Ovary (tissue), 9 donors: ENCODE results near the gene ALG6. TPM values are rescaled to one million over a fixed set of nuclear protein-coding genes. Genes with fewer than 3 reads are reported as not detected.

Source experiments
- DNase-seq, 5 donors: peaks; one replicate each; pipeline ENCODE4 v3.0.0-alpha.2; 2019 to 2020
- H3K27ac ChIP-seq, 2 donors: fragments of 200-600 bp; one replicate each; pipeline versions ENCODE4 v1.5.1 to v1.8.0; 2019 to 2022
- H3K27me3 ChIP-seq: fragments of 200-600 bp; one replicate; pipeline ENCODE4 v1.8.0; 2022
- H3K36me3 ChIP-seq: fragments of 200-600 bp; sonication (generic); one replicate; pipeline ENCODE4 v1.5.1; 2019
- H3K4me1 ChIP-seq: one replicate; pipeline ENCODE4 v1.8.1; 2013; ENCODE audit warnings: mild to moderate bottlenecking, moderate library complexity; ENCODE audit not compliant: insufficient read depth
- H3K4me3 ChIP-seq: fragments of 200-600 bp; sonication (generic); one replicate; pipeline ENCODE4 v1.5.1; 2017
- H3K9me3 ChIP-seq, 2 donors: fragments of 200-600 bp in 1 of 2; sonication (generic) in 1 of 2; one replicate each; pipeline versions ENCODE4 v1.5.1 to v1.8.1; 2013 to 2019; ENCODE audit warnings: mild to moderate bottlenecking in 1 of 2, moderate library complexity in 1 of 2
- EP300 ChIP-seq: sonication (generic); formaldehyde crosslinking; IDR thresholded peaks from one replicate; pipeline ENCODE4 v1.6.1; 2017; ENCODE audit warnings: antibody characterized with exemption
- POLR2A ChIP-seq: fragments of 450-650 bp; IDR thresholded peaks from one replicate; pipeline ENCODE4 v1.6.1; 2017; ENCODE audit warnings: antibody characterized with exemption, mild to moderate bottlenecking, moderate library complexity
- WGBS, 3 donors: extraction: QIAGEN DNeasy Blood & Tissue Kit in 1 of 3; methylation state at CpG; one replicate each; pipeline versions ENCODE4 v1.1.5 to v1.1.7; 2013 to 2017; 5-methylcytosine and 5-hydroxymethylcytosine counted together
- intact Hi-C, 4 donors: fragments of 100-400 bp; cut with DNase I; formaldehyde crosslinking; loops; one replicate each; pipeline versions ENCODE4 v1.11.0 to v1.15.1; 2022 to 2023
- microRNA-seq, 3 donors: library from miRNA; unstranded; fragments of <30 nt; microRNA quantifications; one replicate each; pipeline versions ENCODE4 to v1.2.0, GENCODE V29; 2019 to 2020
- polyA plus RNA-seq, 2 donors: library from polyadenylated mRNA; stranded (reverse); fragments of 200-250 nt in 1 of 2; fragments of 350-450 nt in 1 of 2; fragmentation: Illumina TruSeq in 1 of 2; extraction: RNeasy Lipid Tissue Mini Kit (QIAGEN cat#74804) in 1 of 2; gene quantifications; one replicate each; pipeline ENCODE4 v1.2.3, GENCODE V29; 2013 to 2014
- small RNA-seq: library from RNA; depleted of rRNA; stranded (forward); fragments of <200 nt; gene quantifications from one replicate; pipeline ENCODE3, GENCODE V24; 2016
- total RNA-seq, 7 donors: library from RNA; depleted of rRNA in 2 of 7; stranded (reverse); fragments of >200 nt in 2 of 7; fragmentation: NEBNext Ultra II Directional in 3 of 7; extraction: Animal tissue kit (Norgen Biotek cat#: 25700) in 3 of 7; gene quantifications; one replicate each; pipeline versions ENCODE4 v1.1.0 to v1.2.4, GENCODE V29; 2016 to 2023
- TF ChIP-seq, protein P1 (sequence below), 3 donors: fragments of 450-650 bp in 2 of 3; fragments of 200-600 bp in 1 of 3; IDR thresholded peaks; one replicate each; pipeline versions ENCODE4 v1.5.1 to v1.8.0; 2016 to 2022; ENCODE audit warnings: antibody characterized with exemption in 3 of 3, mild to moderate bottlenecking in 1 of 3
- donor health status: DM: no; HTN: no; CAD: no; lungs with moderate emphysema.
- donor health status: DM: no; HTN: no; CAD: no.
- donor health status: Bipolar disorder and iron deficiency.
- donor health status: DM: yes; HTN: yes; CAD: no.
- donor health status: DM: no; HTN: no; CAD: no.
- donor health status: DM: yes; HTN: yes; CAD: no.

The ALG6 gene
- total and polyA plus RNA-seq, 9 donors: 6.6 to 14.2 (median 9.1) TPM

DNA sequence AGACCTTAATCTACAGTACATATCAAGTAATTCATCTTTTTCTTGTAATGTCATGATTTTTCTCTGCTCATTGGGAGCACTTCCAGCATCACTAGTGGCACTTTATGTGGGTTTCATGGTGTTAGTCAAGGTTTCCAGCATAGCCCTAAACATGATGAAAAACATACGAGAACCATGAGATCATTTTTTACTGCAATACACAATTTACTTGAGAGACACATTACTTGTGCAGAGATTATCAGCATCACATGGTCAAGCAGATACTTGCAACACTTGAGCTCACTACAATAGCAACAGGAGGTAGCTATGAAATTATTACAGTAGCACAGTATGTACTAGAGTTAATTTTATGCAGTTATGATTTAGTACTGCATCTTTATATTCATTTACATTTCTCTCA is 119.2 kb downstream of the ALG6 start:
- 94 to 97% (median 95%) methylated on average over 1 of the region's 1 CpG for WGBS, 3 donors
- H3K4me1 ChIP-seq: no peaks in the 10 kb centered on the region
- H3K27ac ChIP-seq: no peak overlapping the region
- no peaks in the 10 kb centered on the region for H3K27me3 ChIP-seq
- TF ChIP-seq EP300: no peak
- no peak for TF ChIP-seq POLR2A
- TF ChIP-seq, protein P1, sequence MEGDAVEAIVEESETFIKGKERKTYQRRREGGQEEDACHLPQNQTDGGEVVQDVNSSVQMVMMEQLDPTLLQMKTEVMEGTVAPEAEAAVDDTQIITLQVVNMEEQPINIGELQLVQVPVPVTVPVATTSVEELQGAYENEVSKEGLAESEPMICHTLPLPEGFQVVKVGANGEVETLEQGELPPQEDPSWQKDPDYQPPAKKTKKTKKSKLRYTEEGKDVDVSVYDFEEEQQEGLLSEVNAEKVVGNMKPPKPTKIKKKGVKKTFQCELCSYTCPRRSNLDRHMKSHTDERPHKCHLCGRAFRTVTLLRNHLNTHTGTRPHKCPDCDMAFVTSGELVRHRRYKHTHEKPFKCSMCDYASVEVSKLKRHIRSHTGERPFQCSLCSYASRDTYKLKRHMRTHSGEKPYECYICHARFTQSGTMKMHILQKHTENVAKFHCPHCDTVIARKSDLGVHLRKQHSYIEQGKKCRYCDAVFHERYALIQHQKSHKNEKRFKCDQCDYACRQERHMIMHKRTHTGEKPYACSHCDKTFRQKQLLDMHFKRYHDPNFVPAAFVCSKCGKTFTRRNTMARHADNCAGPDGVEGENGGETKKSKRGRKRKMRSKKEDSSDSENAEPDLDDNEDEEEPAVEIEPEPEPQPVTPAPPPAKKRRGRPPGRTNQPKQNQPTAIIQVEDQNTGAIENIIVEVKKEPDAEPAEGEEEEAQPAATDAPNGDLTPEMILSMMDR (IDR thresholded peaks at IDR 0.05): no peak
- DNase-seq: no peak
- intact Hi-C loops: no loop called here
- H3K4me3 ChIP-seq: no peak overlapping the region
- no peaks in the 10 kb centered on the region for H3K36me3 ChIP-seq
- no peaks in the 10 kb centered on the region for H3K9me3 ChIP-seq

DNA sequence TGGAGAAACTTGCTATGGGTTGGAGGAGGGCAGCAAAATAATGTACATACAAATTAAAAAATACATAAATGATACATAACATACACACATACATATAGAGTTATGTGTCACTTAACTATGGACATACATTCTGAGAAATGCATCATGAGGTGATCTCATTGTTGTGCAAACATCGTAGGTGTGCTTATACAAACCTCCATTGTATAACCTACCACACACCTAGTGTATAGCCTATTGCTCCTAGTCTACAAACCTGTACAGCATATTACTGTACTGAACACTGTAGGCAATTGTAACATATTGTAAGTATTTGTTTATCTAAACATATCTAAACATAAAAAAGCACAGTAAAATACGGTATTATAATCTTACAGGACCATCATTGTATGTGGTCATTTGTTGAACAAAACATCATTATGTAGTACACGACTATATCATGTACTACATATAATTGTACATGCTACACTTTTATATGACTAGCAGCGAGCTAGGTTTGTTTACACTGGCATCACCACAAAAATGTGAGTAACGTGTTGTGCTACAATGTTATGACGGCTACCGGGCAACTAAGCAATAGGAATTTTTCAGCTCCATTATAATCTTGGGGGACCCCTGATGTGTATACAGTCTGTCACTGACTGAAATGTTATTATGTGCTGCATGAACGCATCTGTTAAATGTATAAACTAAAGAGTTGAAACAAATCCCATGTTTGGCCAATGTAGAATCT is 120.1 kb downstream of the ALG6 start:
- no peak for DNase-seq
- H3K36me3 ChIP-seq: no peaks in the 10 kb centered on the region
- intact Hi-C loops: no loop called here
- 43 to 72% (median 56%) methylated on average over 8 of the region's 8 CpGs for WGBS, 3 donors
- no peaks in the 10 kb centered on the region for H3K4me1 ChIP-seq
- no peaks in the 10 kb centered on the region for H3K9me3 ChIP-seq
- TF ChIP-seq, protein P1 (IDR thresholded peaks at IDR 0.05): no peak
- no peak for TF ChIP-seq EP300
- TF ChIP-seq POLR2A: no peak
- no peak overlapping the region for H3K27ac ChIP-seq
- no peak overlapping the region for H3K4me3 ChIP-seq
- no peaks in the 10 kb centered on the region for H3K27me3 ChIP-seq

Small RNA genes within 50 kb of the gene (microRNA-seq; reads per million reads assigned to microRNA genes)
- gene MIR6068: 0 reads per million in 3 donors

Small RNA genes within 50 kb of the gene (small RNA-seq; reads per million reads assigned to genes)
- not detected for gene MIR6068
- not detected for gene RF00019

Other genes with a start within 250 kb of the ALG6 start
- gene FOXD3, start 45.1 kb upstream of the ALG6 start, total RNA-seq: under 1 TPM in 4 of 7 donors, not detected in 3; 0.37 to 0.79 (median 0.53) TPM
- under 1 TPM; 0.20 to 0.21 TPM for gene FOXD3, start 45.1 kb upstream of the ALG6 start, polyA plus RNA-seq
- 10 to 100 TPM; 10.7 to 32.1 (median 22.3) TPM for gene ITGB3BP, start 155.6 kb downstream of the ALG6 start, total RNA-seq
- 10 to 100 TPM; 13.8 to 26.6 TPM for gene ITGB3BP, start 155.6 kb downstream of the ALG6 start, polyA plus RNA-seq
- gene EFCAB7, start 155.9 kb downstream of the ALG6 start, total RNA-seq: 10 to 100 TPM in 3 of 7 donors, 1 to 10 TPM in 4; 7.2 to 26.3 (median 8.8) TPM
- 1 to 10 TPM; 6.5 to 8.2 TPM for gene EFCAB7, start 155.9 kb downstream of the ALG6 start, polyA plus RNA-seq
- 10 to 100 TPM; 41.2 to 87.3 (median 50.4) TPM for gene PGM1, start 225.8 kb downstream of the ALG6 start, total RNA-seq
- 100 to 1,000 TPM in 1 of 2 donors, 10 to 100 TPM in 1; 33.5 to 105 TPM for gene PGM1, start 225.8 kb downstream of the ALG6 start, polyA plus RNA-seq